IMR-90 (cell line): ENCODE results near the gene SUPT3H. TPM values are rescaled to one million over a fixed set of nuclear protein-coding genes. Genes with fewer than 3 reads are reported as not detected.

ENCODE experiments used
- ATAC-seq: fragments of 200-7000 bp; cut with Tn5 transposase; 2 replicates; pipeline ENCODE4 v1.9.1; 2020; ENCODE audit warnings: low read depth, mild to moderate bottlenecking, moderate library complexity
- BruUV-seq: library from RNA; stranded (reverse); fragments of 400-500 nt; replicated peaks from 2 replicates; lab custom pipeline; 2021; lab: Mats Ljungman, UMichigan
- CTCF ChIA-PET: fragments of 300-600 bp; formaldehyde crosslinking; extraction: SDS; loops from one replicate; lab custom pipeline; 2021; ENCODE audit warnings: antibody characterized with exemption; lab: Yijun Ruan, JAX
- POLR2A ChIA-PET: fragments of 300-600 bp; sonication (Branson Sonifier 250); formaldehyde crosslinking; loops from one replicate; lab custom pipeline; 2022; ENCODE audit warnings: antibody characterized with exemption; ENCODE audit not compliant: unreplicated experiment; lab: Charles Lee
- DNase-seq: peaks from one replicate; pipeline ENCODE4 v3.0.0; 2013
- H2AFZ ChIP-seq: replicated peaks from 2 replicates; pipeline ENCODE3; 2013; ENCODE audit warnings: low read length, mild to moderate bottlenecking; ENCODE audit not compliant: poor library complexity
- H2AK5ac ChIP-seq: 2 replicates; pipeline ENCODE4 v1.6.1; 2013; ENCODE audit warnings: low read depth, low read length, inconsistent platforms
- H2AK9ac ChIP-seq: replicated peaks from 2 replicates; pipeline ENCODE3; 2013; ENCODE audit warnings: mild to moderate bottlenecking, low read depth, low read length, moderate library complexity; ENCODE audit not compliant: poor library complexity
- H2BK120ac ChIP-seq: 2 replicates; pipeline ENCODE4 v1.6.1; 2013; ENCODE audit warnings: low read depth, low read length, inconsistent platforms
- H2BK15ac ChIP-seq: 3 replicates; pipeline ENCODE4 v1.6.1; 2013; ENCODE audit warnings: low read depth, low read length, inconsistent platforms
- H2BK20ac ChIP-seq: 2 replicates; pipeline ENCODE4 v1.6.1; 2013; ENCODE audit warnings: low read depth, mild to moderate bottlenecking, inconsistent platforms, low read length, moderate library complexity
- H2BK5ac ChIP-seq: 2 replicates; pipeline ENCODE4 v1.6.1; 2013; ENCODE audit warnings: mild to moderate bottlenecking, low read depth, low read length, inconsistent platforms; ENCODE audit not compliant: poor library complexity, severe bottlenecking
- H3K14ac ChIP-seq: replicated peaks from 2 replicates; pipeline ENCODE4 v1.6.1; 2013; ENCODE audit warnings: low read depth, low read length, inconsistent platforms
- H3K18ac ChIP-seq: 2 replicates; pipeline ENCODE4 v1.6.1; 2013; ENCODE audit warnings: low read depth, low read length, control low read depth
- H3K23ac ChIP-seq: 2 replicates; pipeline ENCODE4 v1.6.1; 2013; ENCODE audit warnings: low read depth, low read length, inconsistent platforms
- H3K27ac ChIP-seq: 2 replicates; pipeline ENCODE4 v1.5.1; 2013; ENCODE audit warnings: mild to moderate bottlenecking, control low read depth, low read length; ENCODE audit not compliant: insufficient read depth
- H3K27me3 ChIP-seq: 2 replicates; pipeline ENCODE4 v1.6.1; 2013; ENCODE audit warnings: low read length; ENCODE audit not compliant: control insufficient read depth, insufficient read depth
- H3K36me3 ChIP-seq: 2 replicates; pipeline ENCODE4 v1.6.1; 2013; ENCODE audit warnings: low read length, mixed read lengths; ENCODE audit not compliant: control insufficient read depth, insufficient read depth
- H3K4ac ChIP-seq: 2 replicates; pipeline ENCODE4 v1.6.1; 2013; ENCODE audit warnings: low read depth, low read length, inconsistent platforms
- H3K4me1 ChIP-seq: 2 replicates; pipeline ENCODE4 v1.6.1; 2013; ENCODE audit warnings: low read length, mixed read lengths; ENCODE audit not compliant: control insufficient read depth, insufficient read depth
- H3K4me2 ChIP-seq: 2 replicates; pipeline ENCODE4 v1.6.1; 2013; ENCODE audit warnings: low read depth, mild to moderate bottlenecking, control low read depth, low read length, moderate library complexity
- H3K4me3 ChIP-seq: 2 replicates; pipeline ENCODE4 v1.5.1; 2013; ENCODE audit warnings: low read depth, mild to moderate bottlenecking, control low read depth, low read length, moderate library complexity; ENCODE audit not compliant: insufficient read depth
- H3K56ac ChIP-seq: 2 replicates; pipeline ENCODE4 v1.6.1; 2013; ENCODE audit warnings: low read length, inconsistent platforms; ENCODE audit not compliant: insufficient read depth; ENCODE audit errors: extremely low read depth
- H3K79me1 ChIP-seq, 2 experiments: 2 replicates each; pipeline ENCODE4 v1.6.1; 2013; ENCODE audit warnings: low read length in 2 of 2, inconsistent platforms in 1 of 2, low read depth in 1 of 2
- H3K9ac ChIP-seq: 2 replicates; pipeline ENCODE4 v1.6.1; 2013; ENCODE audit warnings: low read depth, low read length, control low read depth
- H3K9me1 ChIP-seq: 2 replicates; pipeline ENCODE4 v1.6.1; 2013; ENCODE audit warnings: low read length, inconsistent platforms; ENCODE audit not compliant: insufficient read depth
- H3K9me3 ChIP-seq: 2 replicates; pipeline ENCODE4 v1.6.1; 2013; ENCODE audit warnings: low read length; ENCODE audit not compliant: control insufficient read depth, insufficient read depth
- H4K20me1 ChIP-seq: 2 replicates; pipeline ENCODE4 v1.6.1; 2013; ENCODE audit warnings: low read length, inconsistent platforms; ENCODE audit not compliant: insufficient read depth
- H4K5ac ChIP-seq: 2 replicates; pipeline ENCODE4 v1.6.1; 2013; ENCODE audit warnings: mild to moderate bottlenecking, low read depth, low read length, control low read depth
- H4K8ac ChIP-seq, 2 experiments: 2 replicates each; pipeline ENCODE4 v1.6.1; 2013; ENCODE audit warnings: low read depth in 2 of 2, low read length in 2 of 2, control low read depth in 1 of 2, inconsistent platforms in 1 of 2
- H4K91ac ChIP-seq: 2 replicates; pipeline ENCODE4 v1.6.1; 2013; ENCODE audit warnings: low read depth, low read length, inconsistent platforms; ENCODE audit not compliant: insufficient read depth
- MXI1 ChIP-seq: IDR thresholded peaks from 2 replicates; pipeline ENCODE4 v1.6.1; 2012; ENCODE audit warnings: low read depth, mild to moderate bottlenecking, low read length, moderate library complexity, borderline replicate concordance
- whole genome bisulfite sequencing, 2 experiments: methylation state at CpG; one replicate each; pipeline versions ENCODE4 v1.1.5 to v1.1.7; 2013; ENCODE audit warnings: missing lambda C conversion rate in 2 of 2; ENCODE audit not compliant: insufficient read length in 1 of 2; ENCODE audit errors: extremely low coverage in 2 of 2; 5-methylcytosine and 5-hydroxymethylcytosine counted together
- dilution Hi-C: fragments of 300-500 bp; cut with HindIII; formaldehyde crosslinking; loops from one replicate; pipeline ENCODE4 v1.14.3; 2018; ENCODE audit warnings: low sequenced_read_pairs; ENCODE audit not compliant: unreplicated experiment
- in situ Hi-C: fragments of 300-500 bp; cut with MboI; formaldehyde crosslinking; loops from 3 replicates; pipeline ENCODE4 v1.14.3; 2019; ENCODE audit warnings: low sequenced_read_pairs, inconsistent platforms, mixed read lengths
- intact Hi-C: fragments of 100-400 bp; cut with micrococcal nuclease; formaldehyde crosslinking; loops from 2 replicates; pipeline ENCODE4 v1.10.0; 2022
- polyA plus RNA-seq, 3 experiments: library from polyadenylated mRNA; depleted of rRNA; stranded (reverse); fragments of >200 nt; gene quantifications; 2 replicates each; pipeline ENCODE4 v1.2.3, GENCODE V29; 2012; ENCODE audit warnings: low replicate concordance in 1 of 3
- total RNA-seq: library from RNA; depleted of rRNA; stranded (reverse); fragments of >200 nt; gene quantifications from 2 replicates; pipeline ENCODE4 v1.2.3, GENCODE V29; 2012
- TF ChIP-seq, protein P1 (sequence below): fragments of 150-350 bp; IDR thresholded peaks from 2 replicates; pipeline ENCODE4 v1.6.1; 2016; ENCODE audit warnings: low read depth, mild to moderate bottlenecking, low read length, moderate library complexity, borderline replicate concordance
- TF ChIP-seq, protein P2 (sequence below): fragments of 150-350 bp; IDR thresholded peaks from 2 replicates; pipeline ENCODE4 v1.6.1; 2017; ENCODE audit warnings: mild to moderate bottlenecking, antibody characterized with exemption, low read length, low read depth

Gene SUPT3H
- total and polyA plus RNA-seq, 2 of the 4 experiments (the other 2 are of a cell fraction) = 4.5 to 5.0 TPM

DNA sequence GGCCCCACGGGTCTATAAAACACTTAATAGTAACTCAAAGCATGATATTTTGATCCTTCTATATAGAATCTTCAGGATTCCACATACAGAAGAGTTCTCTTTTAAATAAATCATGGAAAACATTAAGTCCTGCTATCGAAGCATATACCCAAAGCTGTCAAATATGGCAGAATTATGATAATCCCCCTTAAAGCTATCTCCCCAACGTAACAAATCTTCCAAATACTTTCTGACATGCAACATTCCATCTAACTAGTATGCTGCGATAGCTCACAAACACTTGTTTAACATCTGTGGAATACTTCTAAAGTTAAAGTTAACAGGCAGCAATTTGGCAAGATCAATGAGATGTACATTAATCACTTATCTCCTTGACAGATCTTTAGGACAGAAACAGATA, 420.6 kb downstream of the SUPT3H start:
- Histone ChIP-seq H2BK15ac (no peak overlapping the region), H2AK5ac (no peak overlapping the region), H3K9me3 (no peaks in the 10 kb centered on the region), H4K91ac (no peak overlapping the region), H3K23ac (no peak overlapping the region), H3K36me3 (no peaks in the 10 kb centered on the region), H3K4ac (no peak overlapping the region), H3K14ac (no peak overlapping the region), H3K4me2 (no peak overlapping the region), H4K5ac (no peak overlapping the region), H3K4me3 (no peak overlapping the region), H3K4me1 (no peaks in the 10 kb centered on the region), H3K79me1 (no peaks in the 10 kb centered on the region), H4K8ac (no peak overlapping the region), H3K18ac (no peak overlapping the region), H3K56ac (no peak overlapping the region), H3K27ac (no peak overlapping the region), H3K9me1 (no peaks in the 10 kb centered on the region), H2BK20ac (no peak overlapping the region), H2AFZ (no peak overlapping the region), H3K27me3 (no peaks in the 10 kb centered on the region), H4K20me1 (no peaks in the 10 kb centered on the region), H2AK9ac (no peak overlapping the region), H3K9ac (no peak overlapping the region), H2BK120ac (no peak overlapping the region), H2BK5ac (no peak overlapping the region)
- 75% methylated on average over 1 of the region's 4 CpGs; no CpG with 5 or more reads in 1 of the 2 experiments for WGBS, 2 experiments
- TF ChIP-seq, protein P1, sequence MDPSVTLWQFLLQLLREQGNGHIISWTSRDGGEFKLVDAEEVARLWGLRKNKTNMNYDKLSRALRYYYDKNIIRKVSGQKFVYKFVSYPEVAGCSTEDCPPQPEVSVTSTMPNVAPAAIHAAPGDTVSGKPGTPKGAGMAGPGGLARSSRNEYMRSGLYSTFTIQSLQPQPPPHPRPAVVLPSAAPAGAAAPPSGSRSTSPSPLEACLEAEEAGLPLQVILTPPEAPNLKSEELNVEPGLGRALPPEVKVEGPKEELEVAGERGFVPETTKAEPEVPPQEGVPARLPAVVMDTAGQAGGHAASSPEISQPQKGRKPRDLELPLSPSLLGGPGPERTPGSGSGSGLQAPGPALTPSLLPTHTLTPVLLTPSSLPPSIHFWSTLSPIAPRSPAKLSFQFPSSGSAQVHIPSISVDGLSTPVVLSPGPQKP = no peak
- no peak for TF ChIP-seq MXI1
- TF ChIP-seq, protein P2, sequence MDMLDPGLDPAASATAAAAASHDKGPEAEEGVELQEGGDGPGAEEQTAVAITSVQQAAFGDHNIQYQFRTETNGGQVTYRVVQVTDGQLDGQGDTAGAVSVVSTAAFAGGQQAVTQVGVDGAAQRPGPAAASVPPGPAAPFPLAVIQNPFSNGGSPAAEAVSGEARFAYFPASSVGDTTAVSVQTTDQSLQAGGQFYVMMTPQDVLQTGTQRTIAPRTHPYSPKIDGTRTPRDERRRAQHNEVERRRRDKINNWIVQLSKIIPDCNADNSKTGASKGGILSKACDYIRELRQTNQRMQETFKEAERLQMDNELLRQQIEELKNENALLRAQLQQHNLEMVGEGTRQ = no peak
- ChIA-PET CTCF (no interaction called here), POLR2A (no interaction called here)
- BruUV-seq = no TSS peak
- DNase-seq (no peak), ATAC-seq (no peak)
- in situ Hi-C loops (no loop called here), intact Hi-C loops (no loop called here), dilution Hi-C loops (no loop called here)
